SIG-M5 (cell line): Measurements from ENCODE around the gene PDZD2.
"Not testable (repeated sequence)": the region's sequence is repeated elsewhere in the genome, so short reads cannot be mapped to it uniquely, and the experiment has no call there.

Experiments used
- DNase-seq: peaks from one replicate; lab custom pipeline; 2025; lab: John Stamatoyannopoulos, UW

The PDZD2 gene

DNA sequence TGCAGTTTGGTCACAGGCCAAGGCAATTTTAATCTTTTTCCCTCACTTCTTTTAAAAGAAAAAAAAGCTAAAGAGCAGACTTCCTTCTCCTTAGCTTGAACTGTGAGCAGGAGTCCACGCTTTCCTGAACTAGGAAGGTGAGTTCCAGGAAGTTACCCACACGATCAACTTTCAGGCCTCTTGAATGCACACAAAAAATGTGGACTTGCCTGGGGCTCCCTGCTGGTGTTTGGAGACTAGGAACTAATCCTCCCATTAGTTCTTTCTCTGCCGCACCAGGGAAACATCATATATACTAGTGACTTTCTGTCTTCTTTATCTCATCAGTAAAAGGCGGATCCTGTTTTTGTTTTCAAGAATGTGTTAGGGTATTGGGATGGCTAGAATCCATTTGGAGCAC, 295.2 kb downstream of the PDZD2 start:
- no peak for DNase-seq

DNA sequence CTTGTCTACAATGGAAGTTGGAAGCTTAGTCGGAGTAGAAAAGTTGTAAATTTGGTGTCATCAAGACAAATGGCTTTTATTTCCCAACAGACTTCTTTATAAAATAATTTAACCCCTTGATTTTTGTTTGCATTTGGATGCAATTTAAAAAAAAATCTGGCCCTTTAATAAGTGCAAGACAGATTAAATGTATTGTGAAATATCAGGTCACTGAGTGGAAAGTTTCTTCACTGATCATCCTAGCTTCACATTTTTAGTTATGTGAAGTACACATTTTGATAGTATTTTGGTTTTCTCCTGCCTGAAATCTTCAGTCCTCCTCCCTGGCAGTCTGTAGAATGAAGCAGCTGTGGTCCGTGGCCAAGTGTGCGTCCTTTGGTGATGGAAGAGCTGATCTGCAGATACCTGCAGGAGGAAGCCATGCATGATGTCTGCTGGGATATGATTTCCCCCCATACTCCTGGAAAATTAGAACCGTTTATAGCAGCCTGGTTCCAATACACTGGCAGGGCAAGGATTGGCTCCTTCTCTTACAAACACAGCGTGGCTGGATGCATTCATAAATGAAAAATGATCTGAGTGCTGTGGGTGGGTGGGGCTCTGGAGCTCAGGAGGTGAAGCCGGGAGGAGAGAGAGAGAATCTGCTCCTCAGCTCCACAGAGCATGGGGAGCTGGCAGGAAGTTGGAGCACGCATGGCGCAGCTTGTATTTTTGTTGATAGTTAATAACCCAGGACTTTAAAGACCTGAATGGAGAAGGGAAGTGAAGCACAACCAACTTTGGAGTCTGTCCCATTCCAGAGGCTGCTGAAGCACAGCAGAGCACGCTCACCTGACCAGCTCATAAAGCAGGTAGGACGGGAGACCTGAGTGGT, 296.8 kb downstream of the PDZD2 start:
- DNase-seq = no peak

DNA sequence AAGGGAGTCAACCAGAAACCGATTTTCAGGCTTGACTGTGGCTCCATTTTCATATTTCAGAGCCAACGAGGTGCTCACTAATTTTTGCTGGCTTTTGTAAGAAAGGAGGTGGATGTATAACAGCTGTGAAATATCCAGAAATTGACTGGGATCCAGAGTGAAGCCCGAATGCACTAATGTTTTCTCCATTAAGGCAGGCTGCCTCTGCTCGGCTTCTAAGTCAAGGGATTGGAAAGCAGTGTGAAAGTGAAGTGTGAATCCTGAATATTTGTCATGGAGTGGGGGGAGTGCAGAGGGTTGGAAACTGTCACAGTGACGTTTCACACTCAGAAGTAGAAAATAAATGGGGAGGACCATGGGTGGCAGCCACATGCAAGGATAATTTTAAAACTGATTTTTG, 297.8 kb downstream of the PDZD2 start:
- no peak for DNase-seq

DNA sequence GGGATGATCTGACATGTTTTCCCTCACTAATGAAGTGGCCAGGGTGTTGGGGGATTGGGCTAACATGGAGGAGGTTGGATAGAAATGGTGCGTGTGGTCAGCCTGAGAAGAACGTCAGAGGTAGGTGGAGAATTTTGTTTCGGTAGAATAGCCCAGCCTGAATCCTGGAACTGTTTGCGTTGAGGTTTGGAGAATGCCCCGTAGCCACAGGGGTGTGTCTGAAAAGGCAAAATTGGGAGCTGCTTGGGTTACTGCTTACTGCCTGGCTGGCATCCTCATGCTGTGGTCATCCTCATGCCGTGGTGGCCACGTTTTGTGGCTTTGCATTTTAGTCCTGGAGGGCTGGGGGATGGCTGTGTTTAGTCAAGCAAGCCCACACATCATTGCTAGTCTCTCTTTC, 298.3 kb downstream of the PDZD2 start:
- no peak for DNase-seq

DNA sequence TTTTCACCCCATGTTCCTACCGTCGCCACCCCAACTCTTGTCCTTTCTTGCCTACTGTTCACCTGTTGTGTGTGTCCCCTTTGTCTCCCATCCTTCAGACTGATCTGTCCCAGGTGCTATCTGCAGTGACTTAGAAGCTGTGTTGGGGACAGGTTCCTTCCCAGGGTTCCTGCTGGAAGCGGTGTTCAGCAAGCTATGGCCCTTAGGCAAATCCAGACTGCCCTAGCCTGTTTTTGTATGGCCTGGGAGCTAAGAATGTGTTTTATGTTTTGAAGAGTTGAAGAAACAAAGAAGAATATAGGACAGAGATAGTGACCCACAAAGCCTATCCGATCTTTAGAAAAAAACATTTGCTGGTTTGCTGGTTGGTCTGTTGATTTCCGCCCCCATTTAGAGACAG, 298.8 kb downstream of the PDZD2 start:
- DNase-seq = no peak

DNA sequence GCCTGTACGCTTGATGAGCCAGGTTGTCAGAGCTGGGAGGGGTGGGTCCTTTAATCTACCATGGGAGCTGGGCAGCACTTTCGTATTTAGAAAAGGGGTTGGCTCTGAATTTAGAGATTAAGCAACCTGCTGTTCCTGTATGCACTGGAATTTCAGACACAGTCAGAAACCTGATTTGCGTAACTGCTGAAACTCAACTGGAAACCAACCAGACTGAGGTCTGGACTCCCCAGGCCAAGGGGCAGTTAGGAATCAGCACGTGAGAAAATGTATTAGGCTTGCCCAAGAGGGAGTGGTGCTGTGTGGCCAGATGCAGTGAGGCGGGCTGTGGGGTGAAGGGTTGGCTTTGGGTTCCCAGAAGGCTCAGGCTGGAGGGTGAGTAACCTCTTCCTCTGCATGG, 300.2 kb downstream of the PDZD2 start:
- no peak for DNase-seq

DNA sequence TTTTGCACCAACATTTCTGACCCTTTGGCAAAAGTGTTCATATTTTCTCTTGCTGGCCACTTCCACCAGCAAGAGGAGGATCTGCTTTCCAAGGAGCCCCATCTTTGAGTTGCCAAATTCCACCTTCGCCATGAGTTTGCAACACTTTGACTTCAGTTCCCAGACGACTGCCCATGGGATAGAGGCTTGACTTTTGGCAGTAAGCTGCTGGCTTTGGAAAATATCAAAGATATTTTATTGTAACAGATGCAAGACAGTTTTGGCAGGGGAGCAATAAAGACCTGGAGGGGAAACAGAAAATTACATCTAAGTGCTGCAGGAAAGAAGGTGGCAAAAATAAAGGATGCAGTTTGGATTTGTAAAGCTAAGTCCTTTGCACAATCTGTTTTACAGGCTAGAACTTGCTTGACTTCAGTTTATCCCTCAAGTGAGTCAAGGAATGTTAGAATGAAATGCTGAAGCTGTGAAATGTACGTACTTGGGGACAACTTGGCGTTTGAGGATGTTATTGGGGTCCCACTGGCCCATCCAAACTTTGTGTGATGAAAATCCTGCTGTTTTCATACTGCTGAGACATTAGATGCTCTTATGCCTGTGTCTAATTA, 302.3 kb downstream of the PDZD2 start:
- no peak for DNase-seq

DNA sequence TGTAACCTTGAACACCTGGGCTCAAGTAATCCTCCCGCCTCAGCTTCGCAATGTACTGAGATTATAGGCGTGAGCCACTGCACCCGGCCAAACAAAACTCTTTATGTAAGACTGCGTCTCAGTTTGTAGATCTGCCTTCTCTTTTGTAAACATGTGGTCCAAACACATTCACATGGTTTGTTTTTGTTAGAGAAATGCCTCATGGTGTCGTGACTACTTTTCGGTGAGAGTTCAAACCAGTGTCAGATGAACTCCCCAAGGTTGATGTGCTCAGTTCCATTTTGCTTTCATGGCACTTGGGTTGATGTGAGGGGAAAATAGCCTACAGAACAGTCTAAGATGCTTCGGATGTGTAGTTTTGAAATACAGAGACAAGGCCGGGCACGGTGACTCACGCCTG, 303.6 kb downstream of the PDZD2 start:
- no peak for DNase-seq

DNA sequence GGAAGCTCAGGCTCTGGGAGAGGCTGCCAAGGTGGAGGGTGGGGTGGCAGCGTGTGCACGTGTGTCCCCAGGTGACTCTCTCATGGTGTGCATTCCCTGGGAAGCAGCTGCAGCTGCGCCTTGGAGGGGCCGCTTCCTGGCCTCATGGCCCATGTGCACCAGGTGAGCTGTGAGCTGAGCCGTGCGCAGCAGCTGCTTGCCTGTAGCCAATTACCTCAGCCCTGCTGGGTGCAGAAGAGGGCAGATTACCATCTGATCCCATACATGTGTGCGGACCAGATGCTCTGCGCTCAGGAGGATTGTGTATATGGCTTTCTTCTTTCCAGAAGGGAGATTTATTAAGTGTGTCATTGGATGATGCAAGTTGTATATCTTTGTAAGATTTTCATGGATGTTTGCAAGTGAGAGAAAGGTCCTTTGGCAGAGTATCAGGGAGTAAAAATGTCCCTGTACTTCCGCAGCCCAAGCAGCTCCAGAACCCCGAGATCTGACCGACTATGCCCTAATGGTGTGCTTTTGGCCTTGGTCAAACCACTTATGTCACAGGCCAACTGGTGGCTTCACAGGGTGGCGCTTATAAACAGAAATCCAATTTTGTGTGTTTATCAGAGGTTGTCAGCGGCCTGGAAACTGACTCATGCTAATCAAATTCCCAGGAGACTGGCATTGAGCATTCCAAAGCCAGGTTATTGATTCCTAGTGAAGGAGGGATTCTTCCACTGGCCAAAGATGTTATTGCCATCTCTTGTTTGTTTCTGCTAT, 305.9 kb downstream of the PDZD2 start:
- DNase-seq = no peak

DNA sequence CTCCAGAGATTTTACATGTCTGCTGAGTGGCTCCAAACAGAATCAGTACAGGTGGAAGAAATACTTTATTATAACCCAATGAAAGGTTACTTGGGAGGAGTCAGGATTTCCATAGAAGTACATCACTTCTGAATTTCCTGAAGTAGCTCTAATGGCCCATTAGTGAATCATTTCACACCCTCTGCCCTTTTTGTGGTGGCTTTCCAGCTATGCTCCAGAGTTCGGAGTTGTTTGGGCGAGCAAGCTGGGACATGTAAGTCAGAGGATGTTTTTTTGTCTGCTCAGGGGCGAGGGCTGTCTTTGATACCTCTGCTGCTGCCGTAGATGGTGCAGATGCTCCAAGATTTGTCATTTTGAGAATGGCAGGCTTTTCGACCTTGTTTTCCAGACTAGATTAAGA, 309.1 kb downstream of the PDZD2 start:
- DNase-seq = no peak

DNA sequence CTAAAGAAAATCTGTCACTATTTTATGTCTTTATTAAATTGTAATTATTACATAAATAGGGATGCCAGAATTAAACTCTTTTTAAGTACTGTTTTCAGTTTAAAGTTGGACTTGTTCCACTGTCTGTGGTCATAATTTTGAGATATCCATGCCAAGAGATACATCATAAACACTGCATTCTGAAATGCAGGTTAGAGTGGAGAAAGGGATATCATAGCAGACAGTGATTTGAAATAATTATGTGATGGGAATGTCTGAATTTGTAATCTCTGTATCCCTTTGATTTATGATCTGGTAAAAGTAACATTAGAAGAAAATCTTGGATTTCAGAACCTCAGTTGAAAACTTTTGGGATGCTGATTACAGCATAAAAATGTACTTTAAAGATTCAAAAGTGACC, 313.1 kb downstream of the PDZD2 start:
- no peak for DNase-seq

DNA sequence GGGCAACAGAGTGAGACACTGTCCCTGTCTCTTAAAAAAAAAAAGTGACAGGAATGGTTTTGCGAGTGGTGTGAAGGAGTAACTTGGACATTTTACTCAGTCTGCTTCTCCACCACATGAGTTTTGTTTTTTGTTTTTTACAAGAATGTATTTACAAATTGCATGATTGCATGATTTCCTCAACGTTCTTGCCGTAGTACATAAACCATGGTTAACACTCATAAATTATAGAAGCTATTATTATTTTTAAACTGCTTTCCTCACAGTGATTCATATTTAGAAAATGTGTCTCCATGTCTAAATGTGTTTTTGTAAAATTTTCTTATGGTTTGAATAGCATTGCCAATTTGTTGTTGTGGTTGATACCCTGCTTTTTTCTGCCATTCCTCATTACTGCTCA, 315.2 kb downstream of the PDZD2 start:
- no peak for DNase-seq

DNA sequence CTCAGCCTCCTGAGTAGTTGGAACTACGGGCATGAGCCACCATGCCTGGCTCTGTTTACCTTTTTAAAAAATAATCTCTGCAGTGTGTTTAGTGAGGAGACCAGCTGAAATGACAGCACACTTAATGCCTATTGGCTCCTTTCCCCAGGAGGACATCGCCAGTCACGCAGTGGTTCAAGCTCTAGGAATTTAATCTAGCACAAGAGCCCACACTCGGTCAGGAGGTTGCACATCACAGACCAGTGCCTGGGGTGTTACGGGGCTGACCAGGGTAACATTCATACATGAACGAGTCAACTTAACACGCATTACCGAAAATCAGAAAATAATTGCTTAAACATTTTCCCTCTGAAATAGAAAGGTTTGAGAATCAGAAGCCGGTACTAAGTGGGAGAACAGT, 318.2 kb downstream of the PDZD2 start:
- DNase-seq = no peak

DNA sequence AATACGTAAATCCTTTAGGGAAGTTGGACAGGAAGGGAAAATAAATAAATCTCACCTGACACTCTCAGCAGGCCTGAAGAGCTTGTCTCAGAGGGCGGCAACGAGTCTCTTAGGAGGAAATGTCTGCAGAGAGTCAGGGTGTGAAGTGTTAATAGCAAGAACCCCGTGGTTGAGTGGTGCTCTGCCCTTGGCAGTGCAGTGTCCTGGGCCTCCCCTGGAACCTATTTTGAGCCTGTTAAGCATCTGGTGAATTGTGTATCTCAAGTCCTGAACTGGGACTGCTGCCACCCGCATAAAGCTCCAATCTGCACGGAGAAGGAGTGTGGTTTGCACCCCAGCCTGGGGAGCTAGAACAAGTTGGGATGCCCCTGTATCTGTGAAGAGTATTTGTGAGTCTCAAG, 323.4 kb downstream of the PDZD2 start:
- no peak for DNase-seq

DNA sequence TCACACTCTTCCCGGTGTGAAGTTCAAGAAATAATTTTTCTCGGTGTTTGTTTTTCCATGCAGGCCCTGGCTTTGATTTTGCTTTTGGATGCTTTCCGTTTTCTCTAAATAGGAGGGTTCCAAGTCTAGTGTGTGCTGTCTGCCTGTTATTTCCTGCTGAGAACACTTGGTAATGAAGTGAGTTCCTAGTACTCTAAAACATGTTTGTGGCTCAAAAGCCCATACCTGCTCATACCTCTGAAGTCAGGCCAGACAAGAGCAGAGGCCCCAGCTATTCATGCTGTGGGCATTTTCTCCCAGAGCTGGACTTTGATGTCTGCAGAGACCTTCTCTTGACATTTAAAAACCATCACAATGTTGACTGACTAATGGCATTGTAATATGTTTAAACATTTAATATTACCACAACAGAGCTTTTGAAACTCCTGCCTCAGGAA, 324.0 kb downstream of the PDZD2 start:
- DNase-seq = no peak

DNA sequence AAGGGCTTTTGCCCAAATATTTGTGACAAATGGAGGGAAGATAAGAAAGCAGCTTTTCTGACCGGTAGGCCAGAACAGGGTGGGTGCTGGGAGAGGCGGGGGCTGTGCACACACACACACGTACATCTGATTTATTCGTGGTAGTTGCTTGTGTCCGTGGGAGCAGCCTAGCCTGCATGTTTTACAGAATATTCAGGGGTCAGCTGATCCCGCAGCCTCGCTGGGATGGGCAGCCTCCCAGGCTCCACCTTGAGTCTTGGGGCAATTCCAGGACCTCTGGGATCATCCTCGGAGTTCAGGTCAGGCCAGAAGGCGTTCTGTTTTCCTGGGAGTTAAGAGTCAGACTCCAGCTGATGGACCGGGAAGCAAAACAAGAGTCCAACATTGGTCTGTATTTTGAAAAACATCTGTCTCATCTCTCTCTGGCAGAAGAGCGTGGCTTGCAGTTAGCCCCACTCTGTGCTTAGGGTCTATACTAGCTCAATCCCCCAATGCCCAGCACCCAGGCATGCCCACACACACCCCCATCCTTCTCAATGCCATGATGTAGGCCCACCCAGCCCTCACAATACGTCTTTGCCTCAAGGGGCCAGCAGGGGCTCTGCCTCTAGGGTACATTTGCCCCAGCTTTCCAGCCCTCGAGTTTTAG, 324.6 kb downstream of the PDZD2 start:
- no peak for DNase-seq

DNA sequence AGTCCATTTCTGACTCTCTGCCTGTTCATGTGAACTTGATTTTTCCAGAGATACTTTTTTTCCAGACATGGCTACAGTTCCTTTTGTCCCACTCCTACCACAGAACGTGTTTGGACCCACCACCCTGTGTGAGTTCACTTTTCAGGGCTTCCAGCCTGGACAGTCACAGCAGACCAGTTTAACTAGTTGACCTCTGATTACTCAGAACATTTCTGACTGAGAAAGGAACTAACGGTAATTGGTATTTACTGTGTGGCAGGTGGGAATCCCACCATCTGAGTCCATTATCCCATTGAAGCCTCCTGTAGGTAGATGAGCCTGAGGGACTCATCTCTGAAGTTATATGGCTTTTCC, 325.1 kb downstream of the PDZD2 start:
- no peak for DNase-seq

DNA sequence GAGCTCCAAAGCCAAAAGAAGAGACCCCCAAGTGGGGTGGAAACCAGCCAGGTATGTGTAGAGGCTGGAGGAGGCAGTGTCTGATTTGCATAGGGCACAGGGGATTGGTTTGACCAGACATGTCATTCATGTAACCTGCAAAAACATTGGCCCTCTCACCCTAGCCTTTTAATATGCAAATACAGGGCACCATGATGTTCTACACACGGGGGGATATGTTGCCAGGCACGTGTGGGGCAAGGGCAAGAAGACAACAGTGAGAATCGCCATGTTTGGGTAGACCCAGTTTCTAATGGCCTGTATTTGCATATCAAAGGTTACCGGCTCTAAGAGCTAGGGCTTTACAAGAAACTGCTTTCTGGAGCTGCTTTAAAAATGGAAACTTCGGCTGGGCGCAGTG, 326.3 kb downstream of the PDZD2 start:
- no peak for DNase-seq

DNA sequence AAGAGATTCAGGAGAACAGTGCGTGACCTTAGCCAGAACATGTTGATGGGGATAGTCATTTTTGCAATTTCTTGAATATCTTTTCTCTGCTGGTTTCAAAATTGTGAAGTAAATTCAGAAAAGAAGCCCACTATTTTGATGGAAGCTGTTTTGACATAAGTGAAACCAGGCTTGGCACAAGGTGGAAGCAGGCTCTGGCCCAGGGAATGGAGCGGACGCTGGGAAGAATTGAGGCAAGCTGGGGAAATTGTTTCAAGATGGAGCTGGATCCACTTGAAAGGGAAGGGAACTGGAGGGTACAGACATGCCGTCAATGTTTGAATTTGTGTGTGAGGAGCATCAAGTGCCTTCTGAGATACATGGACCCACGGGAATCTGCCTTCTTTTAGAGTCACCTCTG, 328.0 kb downstream of the PDZD2 start:
- no peak for DNase-seq

DNA sequence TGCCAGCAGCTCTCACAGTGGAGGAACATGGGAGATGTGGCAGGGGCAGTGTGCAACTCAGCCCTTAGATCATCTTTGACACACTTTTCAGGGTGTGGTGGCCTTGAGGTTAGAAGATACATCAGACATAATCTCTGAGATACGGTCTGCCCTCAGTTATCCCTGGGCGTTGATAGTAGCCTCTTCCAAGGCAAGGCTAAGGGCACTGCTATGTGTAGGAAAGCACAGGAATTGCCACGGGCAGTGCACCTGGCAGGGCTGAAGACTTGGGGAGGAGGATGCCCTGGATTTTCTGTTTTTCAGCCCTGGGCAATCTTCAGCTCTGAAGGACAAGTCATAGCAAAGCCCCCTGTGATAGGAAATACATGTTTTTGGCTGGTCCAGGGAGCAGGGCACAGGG, 328.5 kb downstream of the PDZD2 start:
- no peak for DNase-seq

DNA sequence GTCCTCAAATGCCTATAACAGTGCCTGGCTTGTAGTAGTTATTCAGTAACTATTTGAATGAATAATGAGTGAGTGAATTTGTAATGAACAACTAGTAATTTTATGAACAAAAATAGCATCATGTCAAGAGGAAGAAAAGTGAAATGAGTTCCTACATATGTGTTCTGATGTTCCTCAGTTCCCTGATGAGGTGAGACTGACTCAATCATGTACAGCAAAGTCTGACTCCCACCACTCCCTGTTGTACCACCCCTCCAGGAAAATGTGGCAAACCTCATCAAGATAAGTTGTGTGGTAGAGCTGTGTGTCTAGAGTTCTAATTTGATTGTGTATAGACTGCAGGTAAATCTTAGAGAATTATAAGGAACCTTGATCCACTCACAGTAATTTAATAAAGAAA, 333.6 kb downstream of the PDZD2 start:
- DNase-seq = no peak

DNA sequence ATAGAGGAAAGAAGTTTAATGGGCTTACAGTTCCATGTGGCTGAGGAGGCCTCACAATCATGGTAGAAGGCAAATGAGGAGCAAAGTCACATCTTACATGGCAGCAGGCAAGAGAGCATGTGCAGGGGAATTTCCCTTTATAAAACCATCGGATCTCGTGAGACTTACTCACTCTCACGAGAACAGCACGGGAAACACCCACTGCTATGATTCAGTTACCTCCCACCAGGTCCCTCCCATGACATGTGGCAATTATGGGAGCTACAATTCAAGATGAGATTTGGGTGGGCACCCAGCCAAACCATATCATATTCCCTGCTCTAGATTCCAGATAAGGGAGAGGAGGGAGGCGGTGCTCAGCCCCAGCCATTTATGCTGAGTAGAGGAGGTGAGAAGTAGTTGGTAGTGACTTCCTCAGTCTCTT, 336.3 kb downstream of the PDZD2 start:
- DNase-seq = not testable (repeated sequence)

DNA sequence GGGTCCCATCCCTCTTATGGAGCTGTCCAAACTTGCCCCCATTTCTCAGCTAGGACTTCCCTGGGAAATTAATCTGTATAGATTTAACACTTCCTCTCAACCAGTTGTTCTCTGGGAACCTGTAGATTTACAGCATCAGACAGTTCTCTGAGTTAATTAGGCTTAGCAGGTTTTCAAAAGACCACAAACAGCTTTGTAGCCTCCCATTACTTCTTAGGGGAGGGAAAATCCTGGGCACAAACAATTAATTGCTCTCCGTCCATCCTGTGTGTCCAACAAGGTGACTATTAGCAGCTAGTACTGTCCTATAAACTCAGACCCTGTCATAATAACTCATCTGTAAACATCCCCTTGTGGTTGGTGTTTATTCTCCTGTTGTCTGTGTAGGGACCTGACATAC, 337.2 kb downstream of the PDZD2 start:
- no peak for DNase-seq
